HG02610 (cell line): Measurements from ENCODE around the gene SMIM10L1.

ENCODE experiments used
- ATAC-seq: cut with Tn5 transposase; IDR thresholded peaks from one replicate; pipeline ENCODE4 v1.9.1; 2021; ENCODE audit warnings: mild to moderate bottlenecking, moderate library complexity; ENCODE audit not compliant: unreplicated experiment

The SMIM10L1 gene

GRCh38 chr12:11183011-11183410 is 12.0 kb downstream of the SMIM10L1 start:
- ATAC-seq, result no peak

- ATAC-seq, result no peak
Measured at GRCh38 chr12:11186837-11187236, 15.8 kb downstream of the SMIM10L1 start, which contains the start of gene TAS2R42. TAS2R42 (minus strand) TSS chr12:11186937; CDS start chr12:11186937, 0 bp downstream.

GRCh38 chr12:11202811-11203210 is 31.8 kb downstream of the SMIM10L1 start:
- no peak for ATAC-seq

GRCh38 chr12:11204173-11204572 is 33.2 kb downstream of the SMIM10L1 start:
- no peak for ATAC-seq

- ATAC-seq, result no peak
Measured at GRCh38 chr12:11209113-11209512, 38.1 kb downstream of the SMIM10L1 start.
